WTC11 (cell line): Measurements from ENCODE around the gene ABHD16A.

Experiments
- CTCF ChIP-seq: fragments of 200-600 bp; IDR thresholded peaks from 2 replicates; pipeline ENCODE4 v1.8.0; 2022; ENCODE audit warnings: antibody characterized with exemption
- NR2C2 ChIP-seq: sonication (generic); formaldehyde crosslinking; IDR thresholded peaks from 2 replicates; pipeline ENCODE4 v1.8.0; 2022; ENCODE audit warnings: mild to moderate bottlenecking, missing genetic modification reagents
- TEAD1 ChIP-seq: sonication (generic); formaldehyde crosslinking; IDR thresholded peaks from 2 replicates; pipeline ENCODE4 v1.8.0; 2022; ENCODE audit warnings: mild to moderate bottlenecking, missing genetic modification reagents
- TP53 ChIP-seq: sonication (generic); formaldehyde crosslinking; IDR thresholded peaks from 2 replicates; pipeline ENCODE4 v1.8.1; 2023; ENCODE audit warnings: mild to moderate bottlenecking, missing genetic modification reagents
- ZNF219 ChIP-seq: sonication (generic); formaldehyde crosslinking; IDR thresholded peaks from 2 replicates; pipeline ENCODE4 v1.8.0; 2023; ENCODE audit warnings: missing genetic modification reagents, mild to moderate bottlenecking, borderline replicate concordance
- ZNF423 ChIP-seq: fragments of 250-450 bp; sonication (Bioruptor Pico); IDR thresholded peaks from 2 replicates; pipeline ENCODE4 v2.1.2; 2022; ENCODE audit warnings: mild to moderate bottlenecking, moderate library complexity
- TF ChIP-seq, protein P1 (sequence below): sonication (generic); formaldehyde crosslinking; IDR thresholded peaks from 2 replicates; pipeline ENCODE4 v1.8.0; 2023; ENCODE audit warnings: mild to moderate bottlenecking, missing genetic modification reagents
- TF ChIP-seq, protein P2 (sequence below): fragments of 250-450 bp; sonication (Bioruptor Pico); IDR thresholded peaks from 2 replicates; pipeline ENCODE4 v2.1.2; 2022; ENCODE audit warnings: mild to moderate bottlenecking, moderate library complexity

DNA sequence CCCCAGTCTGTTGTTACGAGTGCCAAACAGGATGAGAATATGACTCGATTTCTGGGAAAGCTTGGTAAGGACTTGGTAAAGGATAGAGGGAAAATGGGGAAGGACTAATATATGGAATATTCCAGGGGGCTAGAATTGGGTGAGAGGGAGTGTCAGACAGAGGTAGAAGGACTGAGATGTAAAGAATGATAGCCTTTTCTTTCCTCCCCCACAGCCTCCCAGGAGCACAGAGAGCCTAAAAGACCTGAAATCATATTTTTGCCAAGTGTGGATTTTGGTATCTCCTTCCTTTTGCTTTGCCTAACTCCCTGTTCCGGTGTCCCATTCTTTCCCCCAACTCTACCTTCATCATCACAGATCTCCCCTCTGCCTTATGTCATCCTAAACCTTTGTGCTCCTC lies 39.8 kb upstream of the ABHD16A start:
- TF ChIP-seq CTCF (no peak), ZNF423 (no peak), TP53 (CRISPR knock-in tag) (no peak), ZNF219 (no peak), NR2C2 (no peak), TEAD1 (CRISPR knock-in tag) (no peak)
- TF ChIP-seq, protein P1, sequence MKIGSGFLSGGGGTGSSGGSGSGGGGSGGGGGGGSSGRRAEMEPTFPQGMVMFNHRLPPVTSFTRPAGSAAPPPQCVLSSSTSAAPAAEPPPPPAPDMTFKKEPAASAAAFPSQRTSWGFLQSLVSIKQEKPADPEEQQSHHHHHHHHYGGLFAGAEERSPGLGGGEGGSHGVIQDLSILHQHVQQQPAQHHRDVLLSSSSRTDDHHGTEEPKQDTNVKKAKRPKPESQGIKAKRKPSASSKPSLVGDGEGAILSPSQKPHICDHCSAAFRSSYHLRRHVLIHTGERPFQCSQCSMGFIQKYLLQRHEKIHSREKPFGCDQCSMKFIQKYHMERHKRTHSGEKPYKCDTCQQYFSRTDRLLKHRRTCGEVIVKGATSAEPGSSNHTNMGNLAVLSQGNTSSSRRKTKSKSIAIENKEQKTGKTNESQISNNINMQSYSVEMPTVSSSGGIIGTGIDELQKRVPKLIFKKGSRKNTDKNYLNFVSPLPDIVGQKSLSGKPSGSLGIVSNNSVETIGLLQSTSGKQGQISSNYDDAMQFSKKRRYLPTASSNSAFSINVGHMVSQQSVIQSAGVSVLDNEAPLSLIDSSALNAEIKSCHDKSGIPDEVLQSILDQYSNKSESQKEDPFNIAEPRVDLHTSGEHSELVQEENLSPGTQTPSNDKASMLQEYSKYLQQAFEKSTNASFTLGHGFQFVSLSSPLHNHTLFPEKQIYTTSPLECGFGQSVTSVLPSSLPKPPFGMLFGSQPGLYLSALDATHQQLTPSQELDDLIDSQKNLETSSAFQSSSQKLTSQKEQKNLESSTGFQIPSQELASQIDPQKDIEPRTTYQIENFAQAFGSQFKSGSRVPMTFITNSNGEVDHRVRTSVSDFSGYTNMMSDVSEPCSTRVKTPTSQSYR, result no peak
- TF ChIP-seq, protein P2, sequence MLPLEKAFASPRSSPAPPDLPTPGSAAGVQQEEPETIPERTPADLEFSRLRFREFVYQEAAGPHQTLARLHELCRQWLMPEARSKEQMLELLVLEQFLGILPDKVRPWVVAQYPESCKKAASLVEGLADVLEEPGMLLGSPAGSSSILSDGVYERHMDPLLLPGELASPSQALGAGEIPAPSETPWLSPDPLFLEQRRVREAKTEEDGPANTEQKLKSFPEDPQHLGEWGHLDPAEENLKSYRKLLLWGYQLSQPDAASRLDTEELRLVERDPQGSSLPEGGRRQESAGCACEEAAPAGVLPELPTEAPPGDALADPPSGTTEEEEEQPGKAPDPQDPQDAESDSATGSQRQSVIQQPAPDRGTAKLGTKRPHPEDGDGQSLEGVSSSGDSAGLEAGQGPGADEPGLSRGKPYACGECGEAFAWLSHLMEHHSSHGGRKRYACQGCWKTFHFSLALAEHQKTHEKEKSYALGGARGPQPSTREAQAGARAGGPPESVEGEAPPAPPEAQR (CRISPR knock-in tag), result no peak
